Measurements from ENCODE around the gene HSFX2.
"Not testable (repeated sequence)": the region's sequence is repeated elsewhere in the genome, so short reads cannot be mapped to it uniquely, and the experiment has no call there.

The HSFX2 gene

GRCh38 chrX:149595214-149595613 is at the start of gene HSFX2:
HSFX2 (minus strand) TSS chrX:149595314; CDS start chrX:149594700, 614 bp downstream.
- DNase-seq (ENCODE audit: low read depth), result not testable (repeated sequence)

GRCh38 chrX:149643496-149643895 is 48.4 kb upstream of the HSFX2 start:
- no peak for DNase-seq (ENCODE audit: low read depth)

- peak; percentile 10 for DNase-seq (ENCODE audit: low read depth)
These were observed 46.7 kb upstream of the HSFX2 start for GRCh38 chrX:149641835-149642234.

- DNase-seq (ENCODE audit: low read depth), result no peak
These were observed 46.3 kb upstream of the HSFX2 start for GRCh38 chrX:149641432-149641831.

GRCh38 chrX:149639568-149639967 is 44.5 kb upstream of the HSFX2 start:
- DNase-seq (ENCODE audit: low read depth), result no peak

- peak; percentile 11 for DNase-seq (ENCODE audit: low read depth)
These were observed 43.7 kb upstream of the HSFX2 start for GRCh38 chrX:149638860-149639259.

GRCh38 chrX:149633511-149633910 is 38.4 kb upstream of the HSFX2 start:
- no peak for DNase-seq (ENCODE audit: low read depth)

- DNase-seq (ENCODE audit: low read depth), result peak; percentile 4
These were observed 36.4 kb upstream of the HSFX2 start, which contains the start of gene TMEM185A for GRCh38 chrX:149631234-149632165. TMEM185A (minus strand) TSS chrX:149631792; CDS start chrX:149631580, 212 bp downstream.

GRCh38 chrX:149630681-149631233 is 35.6 kb upstream of the HSFX2 start:
- peak; percentile 20 for DNase-seq (ENCODE audit: low read depth)

GRCh38 chrX:149629730-149630387 is 34.7 kb upstream of the HSFX2 start:
- DNase-seq (ENCODE audit: low read depth), result no peak

GRCh38 chrX:149628768-149629167 is 33.7 kb upstream of the HSFX2 start:
- DNase-seq (ENCODE audit: low read depth), result no peak

- DNase-seq (ENCODE audit: low read depth), result no peak
These were observed 33.2 kb upstream of the HSFX2 start for GRCh38 chrX:149628280-149628679.

- DNase-seq (ENCODE audit: low read depth), result not testable (repeated sequence)
These were observed 31.7 kb upstream of the HSFX2 start for GRCh38 chrX:149626829-149627228.

- not testable (repeated sequence) for DNase-seq (ENCODE audit: low read depth)
These were observed 24.5 kb upstream of the HSFX2 start for GRCh38 chrX:149619662-149620061.

- no peak for DNase-seq (ENCODE audit: low read depth)
These were observed 23.8 kb upstream of the HSFX2 start for GRCh38 chrX:149618871-149619270.

- no peak for DNase-seq (ENCODE audit: low read depth)
These were observed 16.6 kb upstream of the HSFX2 start for GRCh38 chrX:149611623-149612175.

- no peak for DNase-seq (ENCODE audit: low read depth)
These were observed 15.4 kb upstream of the HSFX2 start for GRCh38 chrX:149610511-149610910.

GRCh38 chrX:149607699-149608098 is 12.6 kb upstream of the HSFX2 start:
- no peak for DNase-seq (ENCODE audit: low read depth)

GRCh38 chrX:149605248-149605885 is 10.3 kb upstream of the HSFX2 start:
- DNase-seq (ENCODE audit: low read depth), result not testable (repeated sequence)

GRCh38 chrX:149598603-149599002 is 3.5 kb upstream of the HSFX2 start:
- DNase-seq (ENCODE audit: low read depth), result not testable (repeated sequence)

- DNase-seq (ENCODE audit: low read depth), result not testable (repeated sequence)
These were observed 829 bp upstream of the HSFX2 start for GRCh38 chrX:149595943-149596342.

GRCh38 chrX:149590993-149591392 is 4.1 kb downstream of the HSFX2 start:
- DNase-seq (ENCODE audit: low read depth), result not testable (repeated sequence)

All from HS-5 (cell line).